Keratinocyte (primary cell): ENCODE results near the gene PRPF18. TPM values are rescaled to one million over a fixed set of nuclear protein-coding genes. Genes with fewer than 3 reads are reported as not detected.

Experiments
- DNase-seq: peaks from one replicate; pipeline ENCODE4 v3.0.0-alpha.2; 2011; ENCODE audit warnings: low read depth, missing footprints, low spot score
- FAIRE-seq: peaks from 2 replicates; lab custom pipeline; 2011; peaks lifted over from hg19 to GRCh38; lab: Jason Lieb, UNC
- H2AFZ ChIP-seq: 2 replicates; pipeline ENCODE4 v1.6.0; 2012; ENCODE audit warnings: low read length, control low read depth, inconsistent platforms; ENCODE audit not compliant: control insufficient read depth
- H3K27ac ChIP-seq: 2 replicates; pipeline ENCODE4 v1.5.1; 2011; ENCODE audit warnings: low read length; ENCODE audit not compliant: control insufficient read depth, insufficient read depth
- H3K27me3 ChIP-seq: 3 replicates; pipeline ENCODE4 v1.6.0; 2011; ENCODE audit warnings: low read length; ENCODE audit not compliant: control insufficient read depth, insufficient read depth; ENCODE audit errors: extremely low read depth
- H3K36me3 ChIP-seq, 2 experiments: 2 replicates in 1 of 2; 3 replicates in 1 of 2; pipeline ENCODE4 v1.5.1; 2011; ENCODE audit warnings: low read length in 2 of 2, mild to moderate bottlenecking in 1 of 2; ENCODE audit not compliant: control insufficient read depth in 2 of 2, insufficient read depth in 2 of 2; ENCODE audit errors: extremely low read depth in 1 of 2
- H3K4me1 ChIP-seq: 3 replicates; pipeline ENCODE4 v1.5.1; 2011; ENCODE audit warnings: low read length; ENCODE audit not compliant: control insufficient read depth, insufficient read depth; ENCODE audit errors: extremely low read depth
- H3K4me2 ChIP-seq: 3 replicates; pipeline ENCODE4 v1.6.0; 2011; ENCODE audit warnings: low read depth, low read length; ENCODE audit not compliant: control insufficient read depth, insufficient read depth; ENCODE audit errors: extremely low read depth
- H3K4me3 ChIP-seq, 3 experiments: fragments of 200-600 bp in 1 of 3; sonication (generic) in 1 of 3; 2 replicates in 2 of 3; 3 replicates in 1 of 3; pipeline ENCODE4 v1.5.1; 2011 to 2016; ENCODE audit warnings: low read length in 3 of 3, mild to moderate bottlenecking in 3 of 3, control low read depth in 2 of 3, inconsistent platforms in 1 of 3, low read depth in 1 of 3, mixed read lengths in 1 of 3, mixed run types in 1 of 3, moderate library complexity in 1 of 3; ENCODE audit not compliant: control insufficient read depth in 2 of 3, insufficient read depth in 2 of 3; ENCODE audit errors: extremely low read depth in 1 of 3
- H3K79me2 ChIP-seq: 2 replicates; pipeline ENCODE4 v1.6.0; 2012; ENCODE audit warnings: low read length; ENCODE audit not compliant: control insufficient read depth, insufficient read depth
- H3K9ac ChIP-seq: 3 replicates; pipeline ENCODE4 v1.6.0; 2011; ENCODE audit warnings: low read length; ENCODE audit not compliant: control insufficient read depth, insufficient read depth; ENCODE audit errors: extremely low read depth
- H3K9me1 ChIP-seq: 3 replicates; pipeline ENCODE4 v1.6.0; 2011; ENCODE audit warnings: low read length; ENCODE audit not compliant: control insufficient read depth, insufficient read depth; ENCODE audit errors: extremely low read depth
- H3K9me3 ChIP-seq: 2 replicates; pipeline ENCODE4 v1.5.1; 2012; ENCODE audit warnings: low read depth, low read length; ENCODE audit not compliant: control insufficient read depth
- H4K20me1 ChIP-seq: 3 replicates; pipeline ENCODE4 v1.6.0; 2011; ENCODE audit warnings: low read length; ENCODE audit not compliant: control insufficient read depth, insufficient read depth; ENCODE audit errors: extremely low read depth
- CTCF ChIP-seq, 3 experiments: IDR thresholded peaks in 1 of 3; conservative IDR thresholded peaks in 1 of 3; optimal IDR thresholded peaks in 1 of 3; 2 replicates in 2 of 3; 3 replicates in 1 of 3; pipeline versions ENCODE3 to v1.5.1; 2011; ENCODE audit warnings: low read length in 3 of 3, mild to moderate bottlenecking in 3 of 3, moderate library complexity in 2 of 3, control low read depth in 1 of 3, inconsistent platforms in 1 of 3; ENCODE audit not compliant: insufficient read depth in 2 of 3; ENCODE audit errors: extremely low read depth in 1 of 3
- EZH2 ChIP-seq: IDR thresholded peaks from one replicate; pipeline ENCODE4 v1.6.1; 2012; ENCODE audit warnings: inconsistent platforms, mild to moderate bottlenecking, low read length, moderate library complexity
- dilution Hi-C: fragments of 300-500 bp; cut with MboI; formaldehyde crosslinking; loops from one replicate; pipeline ENCODE4 v1.7.0; 2020; ENCODE audit warnings: low sequenced_read_pairs; ENCODE audit not compliant: extremely low pct_ligation_motif_present
- polyA plus RNA-seq, 5 experiments: library from polyadenylated mRNA; depleted of rRNA in 3 of 5; stranded (reverse) in 3 of 5; stranded (forward) in 1 of 5; unstranded in 1 of 5; fragments of >200 nt; gene quantifications; 1 replicate in 1 of 5; 2 replicates in 3 of 5; 3 replicates in 1 of 5; pipeline versions ENCODE4 v1.2.1 to v1.2.3, GENCODE V29; 2011 to 2012; ENCODE audit warnings: missing spikeins in 2 of 5, low read depth in 1 of 5, low replicate concordance in 1 of 5

Gene PRPF18
- polyA plus RNA-seq, 1 donor (not counting 4 experiments of a cell fraction or from before 2014, with no cell fraction given): 28.0 TPM

GRCh38 chr10:13671904-13672303 lies 85.1 kb downstream of the PRPF18 start:
- Histone ChIP-seq H3K27ac (no peak overlapping the region), H3K9ac (no peak overlapping the region), H4K20me1 (no peaks in the 10 kb centered on the region), H3K9me3 (no peaks in the 10 kb centered on the region), H2AFZ (no peak overlapping the region), H3K4me2 (no peak overlapping the region), H3K4me3 (no peak overlapping the region), H3K9me1 (no peaks in the 10 kb centered on the region), H3K4me1 (no peaks in the 10 kb centered on the region), H3K79me2 (no peaks in the 10 kb centered on the region), H3K27me3 (no peaks in the 10 kb centered on the region), H3K36me3 (peaks cover 5 to 25% of the 10 kb centered on the region in 2 experiments)
- TF ChIP-seq EZH2 (no peak), CTCF (optimal IDR thresholded peaks at IDR 0.05 in 1 of 3, IDR thresholded peaks at IDR 0.05 in 1 of 3, conservative IDR thresholded peaks at IDR 0.05 in 1 of 3; ENCODE audit: extremely low read depth in 1 of 3, insufficient read depth in 2 of 3, low read length in 3 of 3) (no peak)
- dilution Hi-C loops: no loop called here
- no peak for FAIRE-seq
- no peak for DNase-seq

- Histone ChIP-seq H3K4me3 (no peak overlapping the region), H4K20me1 (no peaks in the 10 kb centered on the region), H3K4me1 (no peaks in the 10 kb centered on the region), H3K9ac (no peak overlapping the region), H3K36me3 (peaks cover 5 to 25% of the 10 kb centered on the region in 2 experiments), H3K9me1 (no peaks in the 10 kb centered on the region), H3K9me3 (no peaks in the 10 kb centered on the region), H3K79me2 (no peaks in the 10 kb centered on the region), H3K27ac (no peak overlapping the region), H3K4me2 (no peak overlapping the region), H3K27me3 (no peaks in the 10 kb centered on the region), H2AFZ (no peak overlapping the region)
- no peak for FAIRE-seq
- DNase-seq: no peak
- dilution Hi-C loops: no loop called here
- TF ChIP-seq CTCF (optimal IDR thresholded peaks at IDR 0.05 in 1 of 3, IDR thresholded peaks at IDR 0.05 in 1 of 3, conservative IDR thresholded peaks at IDR 0.05 in 1 of 3; ENCODE audit: extremely low read depth in 1 of 3, insufficient read depth in 2 of 3, low read length in 3 of 3) (no peak), EZH2 (no peak)
Measured at GRCh38 chr10:13672548-13672947, 85.8 kb downstream of the PRPF18 start.
